HG02759 (cell line): ENCODE measurements around the gene KIF17.
"Not testable (repeated sequence)": the region's sequence is repeated elsewhere in the genome, so short reads cannot be mapped to it uniquely, and the experiment has no call there.

Experiments
- ATAC-seq: cut with Tn5 transposase; IDR thresholded peaks from one replicate; pipeline ENCODE4 v1.9.1; 2021; ENCODE audit warnings: mild to moderate bottlenecking, moderate library complexity; ENCODE audit not compliant: unreplicated experiment

The KIF17 gene

GRCh38 chr1:20695515-20695914 lies 22.3 kb downstream of the KIF17 start:
- no peak for ATAC-seq

GRCh38 chr1:20693623-20694022 lies 24.2 kb downstream of the KIF17 start:
- ATAC-seq: no peak

DNA sequence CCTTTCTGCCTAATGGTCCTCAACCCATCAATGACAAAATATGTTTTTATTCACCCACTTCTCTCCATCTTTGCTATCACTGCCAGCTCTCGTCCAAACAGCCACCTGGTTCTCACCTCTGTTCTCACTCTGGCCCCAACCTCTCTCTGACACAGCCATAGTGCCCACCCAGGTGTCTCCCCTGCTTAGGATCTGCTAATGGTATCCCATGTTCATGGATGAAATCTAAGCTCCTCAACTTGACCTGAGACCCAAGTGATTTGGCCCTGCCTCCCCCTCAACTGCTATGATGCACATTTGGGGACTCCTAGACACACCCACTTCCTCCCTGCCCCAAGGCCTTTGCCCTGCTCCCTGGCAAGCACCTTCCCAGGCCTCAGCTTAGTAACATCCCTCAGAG lies 25.9 kb downstream of the KIF17 start:
- ATAC-seq: no peak

- no peak for ATAC-seq
These were observed 28.2 kb downstream of the KIF17 start for GRCh38 chr1:20689645-20690056.

DNA sequence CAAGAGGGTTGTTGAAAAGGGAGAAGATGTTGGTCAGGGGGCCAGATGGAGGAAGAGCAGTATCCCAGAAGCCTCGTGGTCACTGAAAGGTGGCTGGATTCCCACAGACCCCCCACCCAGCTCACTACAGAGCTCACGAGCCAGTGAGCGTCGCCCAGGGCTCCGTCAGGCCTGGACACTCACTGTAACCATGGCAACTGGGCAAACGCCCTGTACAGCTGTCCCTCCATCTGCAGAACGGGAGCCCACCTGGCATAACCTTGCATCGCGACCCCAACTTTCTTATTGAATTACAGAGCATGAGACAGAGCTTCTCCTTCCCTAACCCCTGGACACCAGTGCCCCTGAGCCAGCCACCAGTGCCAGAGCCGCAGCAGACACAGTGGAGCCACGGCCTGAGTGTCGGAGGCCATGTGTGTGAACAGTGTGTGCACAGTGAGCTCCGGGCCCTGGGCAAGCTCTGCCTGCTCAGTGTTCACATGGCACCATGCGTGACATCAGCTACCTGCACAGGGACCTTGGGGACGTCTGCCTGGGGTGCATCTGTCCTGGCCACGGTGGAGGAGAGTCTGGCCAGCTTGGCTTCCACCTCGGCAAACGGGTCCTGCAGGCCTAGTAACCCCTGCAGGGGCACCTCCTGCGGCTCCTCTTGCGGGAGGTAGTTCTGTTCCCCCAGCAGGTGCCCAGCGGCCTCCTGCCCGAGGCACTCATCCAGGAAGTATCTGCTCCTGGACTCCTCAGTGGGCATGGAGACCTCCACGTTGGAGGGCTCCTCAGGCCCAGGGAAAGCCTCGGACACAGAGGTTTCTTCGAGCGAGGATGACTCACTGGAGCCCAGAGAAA lies 30.7 kb downstream of the KIF17 start:
- ATAC-seq: no peak

GRCh38 chr1:20685741-20686140 lies 32.1 kb downstream of the KIF17 start:
- ATAC-seq: no peak

- no peak for ATAC-seq
These were observed 32.6 kb downstream of the KIF17 start for GRCh38 chr1:20685099-20685662.

- ATAC-seq: no peak
These were observed 33.2 kb downstream of the KIF17 start for GRCh38 chr1:20684651-20685050.

- no peak for ATAC-seq
These were observed 33.7 kb downstream of the KIF17 start for GRCh38 chr1:20684050-20684620.

DNA sequence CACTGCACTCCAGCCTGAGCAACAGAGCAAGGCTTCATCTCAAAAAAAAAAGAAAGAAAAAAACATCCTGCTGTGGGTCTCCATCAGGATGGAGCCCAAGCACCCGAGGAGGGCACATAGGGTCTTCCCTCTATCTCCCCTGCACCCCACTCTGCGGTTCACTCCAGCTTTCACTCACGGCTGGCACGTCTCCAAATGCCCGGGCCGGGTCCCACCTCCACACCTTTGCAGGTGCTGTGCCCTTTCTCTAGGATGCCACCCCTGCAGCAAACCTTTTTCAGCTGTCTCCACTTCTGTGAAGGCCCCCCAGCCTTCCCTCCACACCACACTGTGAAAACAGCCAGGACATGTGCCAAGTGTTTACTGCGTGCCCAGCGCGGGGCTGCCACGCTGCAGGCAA lies 34.2 kb downstream of the KIF17 start:
- no peak for ATAC-seq

- ATAC-seq: no peak
These were observed 35.1 kb downstream of the KIF17 start for GRCh38 chr1:20682571-20683236.

- no peak for ATAC-seq
These were observed 35.8 kb downstream of the KIF17 start for GRCh38 chr1:20681999-20682398.

GRCh38 chr1:20680269-20680668 lies 37.5 kb downstream of the KIF17 start:
- no peak for ATAC-seq

GRCh38 chr1:20678599-20678998 lies 39.2 kb downstream of the KIF17 start:
- no peak for ATAC-seq

DNA sequence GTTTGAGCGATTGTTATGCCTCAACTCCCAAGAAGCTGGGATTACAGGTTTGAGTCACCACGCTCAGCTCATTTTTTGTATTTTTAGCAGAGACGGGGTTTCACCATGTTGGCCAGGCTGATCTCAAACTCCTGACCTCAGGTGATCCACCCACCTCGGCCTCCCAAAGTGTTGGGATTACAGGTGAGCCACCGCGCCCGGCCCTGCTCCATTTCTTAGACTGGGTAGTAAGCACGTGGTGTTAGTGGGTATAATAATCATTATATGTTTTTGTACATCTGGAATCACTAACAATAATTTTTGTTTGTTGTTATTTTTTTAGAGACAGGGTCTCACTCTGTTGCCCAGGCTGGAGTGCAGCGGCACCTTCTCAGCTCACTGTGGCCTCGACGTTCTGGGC lies 44.2 kb downstream of the KIF17 start:
- not testable (repeated sequence) for ATAC-seq

DNA sequence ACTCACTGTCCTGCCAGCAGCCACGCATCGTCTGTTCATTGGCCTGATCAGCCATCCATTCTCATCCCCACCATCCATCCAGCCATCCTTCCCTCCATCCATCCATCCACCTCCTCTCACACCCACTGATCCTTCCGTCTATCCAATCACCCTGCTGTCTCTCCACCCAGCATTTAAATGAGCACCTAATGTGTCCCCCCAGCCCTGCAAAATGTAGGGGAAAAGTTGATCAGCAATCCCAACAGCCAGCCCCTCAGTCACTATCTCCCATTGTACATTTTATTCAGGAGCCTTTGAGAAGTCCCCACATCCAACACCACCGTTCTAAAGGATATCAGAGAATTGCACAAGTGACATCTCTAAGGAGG lies 45.6 kb downstream of the KIF17 start:
- ATAC-seq: no peak

DNA sequence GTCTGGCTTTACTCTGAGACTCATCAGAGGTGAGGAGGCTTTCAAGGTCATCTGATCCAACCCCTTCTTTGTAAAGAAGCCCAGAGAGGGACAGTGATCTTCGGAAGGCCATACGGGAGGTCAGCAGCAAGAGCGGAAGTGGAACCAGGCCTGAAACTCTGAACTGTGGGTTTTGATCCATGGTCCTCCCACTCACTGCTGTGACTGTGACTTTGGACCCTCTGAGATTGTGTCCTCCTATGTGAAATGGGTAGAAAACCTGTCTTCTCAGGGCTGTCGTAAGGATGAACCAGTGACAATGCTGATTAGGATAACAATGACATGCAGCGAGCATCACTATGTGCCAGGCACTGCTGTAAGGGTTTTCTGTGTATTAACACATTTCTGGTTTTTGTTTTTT lies 46.9 kb downstream of the KIF17 start:
- no peak for ATAC-seq

GRCh38 chr1:20668581-20668980 lies 49.2 kb downstream of the KIF17 start:
- no peak for ATAC-seq

DNA sequence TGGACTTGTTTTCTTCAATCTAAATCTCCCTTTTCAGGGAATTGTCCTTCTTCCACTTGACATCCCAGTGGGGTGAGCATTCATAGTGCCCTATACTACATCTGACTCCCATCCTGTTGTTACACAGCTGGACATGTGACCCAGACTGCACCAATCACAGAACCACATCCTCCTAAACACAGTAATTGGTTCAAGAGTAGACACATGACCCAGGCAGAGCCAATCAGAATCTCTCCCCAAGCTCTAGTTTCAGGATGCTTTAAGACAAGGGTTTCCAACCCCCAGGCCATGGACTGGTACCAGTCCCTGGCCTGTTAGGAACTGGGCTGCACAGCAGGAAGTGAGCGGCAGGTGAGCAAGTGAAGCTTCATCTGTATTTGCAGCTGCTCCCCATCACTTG lies 51.0 kb downstream of the KIF17 start:
- no peak for ATAC-seq

GRCh38 chr1:20666146-20666545 lies 51.7 kb downstream of the KIF17 start:
- ATAC-seq: no peak

DNA sequence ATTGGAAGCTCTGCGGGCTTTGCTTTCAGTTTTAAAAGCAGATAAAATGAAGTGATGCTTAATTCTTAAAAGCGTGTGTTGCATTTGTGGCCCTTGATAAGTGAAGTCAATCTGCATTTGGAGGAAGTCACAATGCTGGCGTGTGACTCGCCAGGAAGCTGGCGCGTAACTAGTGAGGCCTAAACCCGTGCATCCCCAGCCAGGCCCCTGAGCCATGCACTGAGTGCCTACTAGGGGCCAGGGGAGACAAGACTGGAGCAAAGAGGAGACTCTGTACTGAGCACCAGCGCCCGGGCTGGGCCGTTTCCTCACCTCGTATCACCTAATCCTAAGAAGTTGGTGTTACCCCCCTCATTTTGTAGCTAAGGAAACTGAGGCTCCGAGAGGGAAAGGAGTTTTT lies 52.1 kb downstream of the KIF17 start:
- no peak for ATAC-seq
